GM12878 (cell line): Measurements from ENCODE around the gene YJU2. TPM values are rescaled to one million over a fixed set of nuclear protein-coding genes. Genes with fewer than 3 reads are reported as not detected.

Source experiments
- BHLHE40 ChIP-seq, 2 experiments: fragments of 450-650 bp in 1 of 2; IDR thresholded peaks; 2 replicates each; pipeline ENCODE4 v1.6.1; 2011 to 2017; ENCODE audit warnings: low read depth in 2 of 2, borderline replicate concordance in 1 of 2, improper control_type of control experiment in 1 of 2, low read length in 1 of 2, mild to moderate bottlenecking in 1 of 2
- CTCF ChIP-seq, 3 experiments: IDR thresholded peaks in 2 of 3; conservative IDR thresholded peaks in 1 of 3; 2 replicates each; pipeline ENCODE4 v1.5.1; 2011; ENCODE audit warnings: low read depth in 3 of 3, low read length in 3 of 3, mild to moderate bottlenecking in 3 of 3, control low read depth in 2 of 3, moderate library complexity in 2 of 3, inconsistent platforms in 1 of 3, mixed read lengths in 1 of 3; ENCODE audit not compliant: control insufficient read depth in 2 of 3, insufficient read depth in 1 of 3; ENCODE audit errors: extremely low read depth in 1 of 3
- EGR1 ChIP-seq, 2 experiments: IDR thresholded peaks; 1 replicate in 1 of 2; 2 replicates in 1 of 2; pipeline ENCODE4 v1.6.1; 2011 to 2012; ENCODE audit warnings: low read depth in 2 of 2, low read length in 2 of 2, borderline replicate concordance in 1 of 2, mild to moderate bottlenecking in 1 of 2, moderate library complexity in 1 of 2
- HDAC2 ChIP-seq: fragments of 200-600 bp; sonication (generic); IDR thresholded peaks from 2 replicates; pipeline ENCODE4 v1.6.1; 2017
- IRF3 ChIP-seq: fragments of 450-650 bp; IDR thresholded peaks from 2 replicates; pipeline ENCODE4 v1.6.1; 2014; ENCODE audit warnings: mild to moderate bottlenecking
- IRF4 ChIP-seq: IDR thresholded peaks from 2 replicates; pipeline ENCODE4 v1.6.1; 2011; ENCODE audit warnings: low read depth, low read length
- KAT2A ChIP-seq: conservative IDR thresholded peaks from 2 replicates; pipeline ENCODE4 v1.6.1; 2011; ENCODE audit warnings: low read depth, low read length; ENCODE audit not compliant: control insufficient read depth
- KDM1A ChIP-seq: fragments of 200-600 bp; sonication (generic); IDR thresholded peaks from 2 replicates; pipeline ENCODE4 v1.6.1; 2016; ENCODE audit warnings: borderline replicate concordance
- MLLT1 ChIP-seq: fragments of 450-650 bp; IDR thresholded peaks from 2 replicates; pipeline ENCODE4 v1.6.1; 2016; ENCODE audit warnings: mild to moderate bottlenecking
- NBN ChIP-seq: fragments of 450-650 bp; IDR thresholded peaks from 2 replicates; pipeline ENCODE4 v1.6.1; 2016
- NKRF ChIP-seq: fragments of 450-650 bp; conservative IDR thresholded peaks from 2 replicates; pipeline ENCODE4 v1.6.1; 2017; ENCODE audit warnings: mild to moderate bottlenecking, moderate library complexity
- POLR2AphosphoS5 ChIP-seq: IDR thresholded peaks from 2 replicates; pipeline ENCODE4 v1.6.1; 2011; ENCODE audit warnings: mild to moderate bottlenecking, low read length, inconsistent platforms
- RB1 ChIP-seq: fragments of 450-650 bp; formaldehyde crosslinking; IDR thresholded peaks from 2 replicates; pipeline ENCODE4 v1.6.1; 2017; ENCODE audit warnings: mild to moderate bottlenecking, borderline replicate concordance
- RCOR1 ChIP-seq: conservative IDR thresholded peaks from 2 replicates; pipeline ENCODE4 v1.6.1; 2012; ENCODE audit warnings: low read depth, low read length, improper control_type of control experiment
- RFX5 ChIP-seq: IDR thresholded peaks from 2 replicates; pipeline ENCODE4 v1.6.1; 2011; ENCODE audit warnings: low read depth, low read length, improper control_type of control experiment
- SMC3 ChIP-seq: IDR thresholded peaks from 2 replicates; pipeline ENCODE4 v1.6.1; 2011; ENCODE audit warnings: low read length, improper control_type of control experiment, borderline replicate concordance
- TCF12 ChIP-seq: IDR thresholded peaks from 2 replicates; pipeline ENCODE4 v1.6.1; 2011; ENCODE audit warnings: low read depth, mild to moderate bottlenecking, low read length
- TCF3 ChIP-seq: IDR thresholded peaks from 2 replicates; pipeline ENCODE4 v1.6.1; 2012; ENCODE audit warnings: low read depth, mild to moderate bottlenecking, low read length, borderline replicate concordance; ENCODE audit not compliant: insufficient read depth
- YY1 ChIP-seq: IDR thresholded peaks from 2 replicates; pipeline ENCODE4 v1.6.1; 2011; ENCODE audit warnings: low read depth, mild to moderate bottlenecking, low read length
- ZBTB11 ChIP-seq: fragments of 450-650 bp; formaldehyde crosslinking; IDR thresholded peaks from 2 replicates; pipeline ENCODE4 v1.5.0; 2022; ENCODE audit warnings: mild to moderate bottlenecking, missing genetic modification characterization
- polyA plus RNA-seq, 11 experiments: library from polyadenylated mRNA; depleted of rRNA in 4 of 11; unstranded in 6 of 11; stranded (reverse) in 5 of 11; fragments of >200 nt; fragmentation: Nextera tagmentation in 4 of 11; fragmentation: Illumina TruSeq in 1 of 11; extraction: Ambion mirVana in 4 of 11; extraction: Trizol in 1 of 11; gene quantifications; 1 replicate in 1 of 11; 2 replicates in 10 of 11; pipeline versions ENCODE4 v1.2.1 to v1.2.3, GENCODE V29; 2011 to 2016; ENCODE audit warnings: inconsistent platforms in 2 of 11, missing spikeins in 2 of 11, low read depth in 1 of 11
- total RNA-seq, 4 experiments: library from RNA; depleted of rRNA in 3 of 4; stranded (reverse); fragments of >200 nt in 3 of 4; fragmentation: Illumina TruSeq in 1 of 4; extraction: Trizol in 1 of 4; gene quantifications; 2 replicates each; pipeline versions ENCODE4 v1.2.1 to v1.2.3, GENCODE V29; 2013 to 2021

Gene YJU2
- total and polyA plus RNA-seq, 10 of the 15 experiments (the other 5 are each of a cell fraction or from before 2014, with no cell fraction given): 0.26 to 40.7 (median 23.8) TPM

- TF ChIP-seq IRF3 (no peak), HDAC2 (peak; percentile 92; the same call in 1 of the 2 replicates), MLLT1 (0 out of 2 replicates have a peak, but pooled peaks have one; percentile 45), BHLHE40 (IDR thresholded peaks at IDR 0.05; ENCODE audit: borderline replicate concordance in 1 of 2, low read depth in 2 of 2, low read length in 1 of 2) (peak in 1 of 2 experiments; percentile 14; a peak in 1 of 4 replicates), RB1 (peak; percentile 56; the same call in 1 of the 2 replicates), TCF12 (no peak), KAT2A (no peak), NBN (peak; percentile 92), NKRF (peak; percentile 66; the same call in 1 of the 2 replicates), EGR1 (IDR thresholded peaks at IDR 0.05; ENCODE audit: borderline replicate concordance in 1 of 2, low read depth in 2 of 2, low read length in 2 of 2) (peak in 1 of 2 experiments; percentile 60; a peak in 1 of 3 replicates), RCOR1 (0 out of 2 replicates have a peak, but pooled peaks have one; percentile 56), KDM1A (peak; percentile 97), TCF3 (0 out of 2 replicates have a peak, but pooled peaks have one; percentile 23), IRF4 (0 out of 2 replicates have a peak, but pooled peaks have one; percentile 42), CTCF (IDR thresholded peaks at IDR 0.05 in 2 of 3, conservative IDR thresholded peaks at IDR 0.05 in 1 of 3; ENCODE audit: control insufficient read depth in 2 of 3, extremely low read depth in 1 of 3, insufficient read depth in 1 of 3, low read depth in 3 of 3, low read length in 3 of 3) (peak; percentile 77 to 98 (median 92)), YY1 (peak; percentile 76), POLR2AphosphoS5 (peak; percentile 10; the same call in 1 of the 2 replicates), RFX5 (no peak), ZBTB11 (CRISPR knock-in tag) (no peak), SMC3 (peak; percentile 36; the same call in 1 of the 2 replicates)
Measured at GRCh38 chr19:4233282-4233853, 13.5 kb upstream of the YJU2 start (continued).
